Measurements from ENCODE around the gene NKAPL. TPM values are rescaled to one million over a fixed set of nuclear protein-coding genes. Genes with fewer than 3 reads are reported as not detected.

NKAPL gene
- total and polyA plus RNA-seq, 2 of the 8 experiments (the other 6 are each of a cell fraction or from before 2014, with no cell fraction given), result 0.08 TPM; not detected in 1

DNA sequence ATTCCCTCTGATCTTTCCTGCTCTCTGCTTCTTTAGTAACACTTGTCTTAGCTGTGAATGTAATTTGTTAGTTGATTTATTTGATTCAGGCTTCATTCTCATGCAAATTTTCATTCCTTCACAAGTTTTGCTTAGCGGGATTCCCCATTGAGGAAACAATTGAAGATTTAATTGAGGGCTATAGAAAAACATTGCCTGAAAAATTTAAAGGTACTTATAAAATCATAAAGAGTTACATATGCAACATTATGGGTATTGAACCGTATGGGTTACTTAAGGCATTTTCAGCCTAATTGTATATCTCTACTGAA lies 45.9 kb upstream of the NKAPL start:
- WGBS, 2 experiments (ENCODE audit: extremely low coverage in 1 of 2, insufficient coverage in 1 of 2, insufficient read length in 1 of 2, insufficient replicate concordance in 2 of 2, low coverage in 1 of 2, low lambda C conversion rate in 2 of 2, missing lambda C conversion rate in 1 of 2), result 8% methylated on average over 2 of the region's 2 CpGs; no CpG with 5 or more reads in 1 of the 2 experiments
- Histone ChIP-seq H3K4me1 (replicated peaks in 1 of 4; ENCODE audit: control insufficient read depth in 3 of 4, insufficient read depth in 4 of 4, low read length in 3 of 4) (peaks cover 0 to 2% (median under 1%) of the 10 kb centered on the region in 4 experiments; a peak in 3 of 7 replicates), H2BK5ac (ENCODE audit: low read depth, low read length) (no peak overlapping the region), H3K23ac (ENCODE audit: insufficient read length) (no peak overlapping the region), H3K27ac (ENCODE audit: low read depth, low read length) (no peak overlapping the region), H3K79me2 (ENCODE audit: control insufficient read depth in 1 of 2, insufficient read depth in 2 of 2, low read length in 2 of 2) (no peaks in the 10 kb centered on the region), H4K8ac (ENCODE audit: extremely low read depth, insufficient read depth, low read length) (no peak overlapping the region), H4K20me1 (replicated peaks in 1 of 2; ENCODE audit: control insufficient read depth in 1 of 2, insufficient read depth in 2 of 2, low read length in 2 of 2) (no peaks in the 10 kb centered on the region), H2BK120ac (replicated peaks; ENCODE audit: low read depth, low read length) (no peak overlapping the region), H3K4me2 (ENCODE audit: insufficient read depth in 1 of 2, low read depth in 2 of 2, low read length in 2 of 2) (peak overlapping the region; percentile 81 to 87), H3K18ac (ENCODE audit: extremely low read depth, low read length) (no peak overlapping the region), H3K9ac (replicated peaks in 1 of 4; ENCODE audit: extremely low read depth in 1 of 4, low read depth in 3 of 4, low read length in 3 of 4) (no peak overlapping the region), H4K91ac (replicated peaks; ENCODE audit: insufficient read length, low read length) (no peak overlapping the region), H2AK5ac (ENCODE audit: low read depth, low read length) (no peak overlapping the region), H3K79me1 (ENCODE audit: low read depth, low read length) (no peaks in the 10 kb centered on the region; the same call in 1 of the 2 replicates), H3K4ac (replicated peaks; ENCODE audit: insufficient read length, low read depth, low read length) (no peak overlapping the region), H3K27me3 (replicated peaks in 1 of 4; ENCODE audit: control insufficient read depth in 3 of 4, extremely low read depth in 1 of 4, insufficient read depth in 3 of 4, low read length in 3 of 4) (peaks cover 13 to 34% (median 25%) of the 10 kb centered on the region in 4 experiments), H2BK15ac (ENCODE audit: low read length) (no peak overlapping the region), H3K9me3 (ENCODE audit: insufficient read depth in 2 of 2, low read depth in 1 of 2, low read length in 1 of 2) (no peaks in the 10 kb centered on the region), H3K56ac (replicated peaks; ENCODE audit: insufficient read length, low read depth, low read length) (no peak overlapping the region), H2BK12ac (ENCODE audit: low read depth, low read length) (no peak overlapping the region), H3K23me2 (ENCODE audit: low read depth, low read length) (peaks cover 7% of the 10 kb centered on the region), H3K36me3 (ENCODE audit: control insufficient read depth in 2 of 4, insufficient read depth in 4 of 4, low read length in 3 of 4) (no peaks in the 10 kb centered on the region), H2AFZ (ENCODE audit: low read length) (no peak overlapping the region), H3K4me3 (ENCODE audit: extremely low read depth in 1 of 4, insufficient read depth in 2 of 4, low read depth in 3 of 4, low read length in 4 of 4) (peak overlapping the region in 3 of 4 experiments; percentile 64 to 85 (median 75); a peak in 4 of 8 replicates), H4K5ac (ENCODE audit: insufficient read length, low read depth, low read length) (no peak overlapping the region), H2BK20ac (ENCODE audit: low read length) (no peak overlapping the region), H3K14ac (ENCODE audit: insufficient read length) (no peak overlapping the region)
- CTCF ChIA-PET (ENCODE audit: partially characterized antibody), result interaction anchor here (1.5 kb wide), 1 partner anchor 10 kb away, joined by 4 read pairs; no protein-coding TSS in a partner anchor
- POLR2A ChIA-PET (ENCODE audit: partially characterized antibody), result no interaction called here
- DNase-seq (ENCODE audit: low read depth in 1 of 2, low spot score in 2 of 2), result no peak
- no peak for FAIRE-seq
- TF ChIP-seq POU5F1 (IDR thresholded peaks at IDR 0.05; ENCODE audit: low read depth, low read length) (peak; percentile 65), PHF8 (conservative IDR thresholded peaks at IDR 0.05; ENCODE audit: low read depth, low read length) (0 out of 2 replicates have a peak, but pooled peaks have one; percentile 13)
- TF ChIP-seq, protein P1, sequence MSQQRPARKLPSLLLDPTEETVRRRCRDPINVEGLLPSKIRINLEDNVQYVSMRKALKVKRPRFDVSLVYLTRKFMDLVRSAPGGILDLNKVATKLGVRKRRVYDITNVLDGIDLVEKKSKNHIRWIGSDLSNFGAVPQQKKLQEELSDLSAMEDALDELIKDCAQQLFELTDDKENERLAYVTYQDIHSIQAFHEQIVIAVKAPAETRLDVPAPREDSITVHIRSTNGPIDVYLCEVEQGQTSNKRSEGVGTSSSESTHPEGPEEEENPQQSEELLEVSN (IDR thresholded peaks at IDR 0.05), result no peak

Data from H1 (cell line).